ENCODE results near the gene SOWAHA. TPM values are rescaled to one million over a fixed set of nuclear protein-coding genes. Genes with fewer than 3 reads are reported as not detected.

The SOWAHA gene
- total RNA-seq, result 0.13 TPM
- long read RNA-seq, partial matches to known transcripts, result 0 of 2 reads
- long read RNA-seq, other reads (novel, unspliced or antisense), result 0 of 2 reads

DNA sequence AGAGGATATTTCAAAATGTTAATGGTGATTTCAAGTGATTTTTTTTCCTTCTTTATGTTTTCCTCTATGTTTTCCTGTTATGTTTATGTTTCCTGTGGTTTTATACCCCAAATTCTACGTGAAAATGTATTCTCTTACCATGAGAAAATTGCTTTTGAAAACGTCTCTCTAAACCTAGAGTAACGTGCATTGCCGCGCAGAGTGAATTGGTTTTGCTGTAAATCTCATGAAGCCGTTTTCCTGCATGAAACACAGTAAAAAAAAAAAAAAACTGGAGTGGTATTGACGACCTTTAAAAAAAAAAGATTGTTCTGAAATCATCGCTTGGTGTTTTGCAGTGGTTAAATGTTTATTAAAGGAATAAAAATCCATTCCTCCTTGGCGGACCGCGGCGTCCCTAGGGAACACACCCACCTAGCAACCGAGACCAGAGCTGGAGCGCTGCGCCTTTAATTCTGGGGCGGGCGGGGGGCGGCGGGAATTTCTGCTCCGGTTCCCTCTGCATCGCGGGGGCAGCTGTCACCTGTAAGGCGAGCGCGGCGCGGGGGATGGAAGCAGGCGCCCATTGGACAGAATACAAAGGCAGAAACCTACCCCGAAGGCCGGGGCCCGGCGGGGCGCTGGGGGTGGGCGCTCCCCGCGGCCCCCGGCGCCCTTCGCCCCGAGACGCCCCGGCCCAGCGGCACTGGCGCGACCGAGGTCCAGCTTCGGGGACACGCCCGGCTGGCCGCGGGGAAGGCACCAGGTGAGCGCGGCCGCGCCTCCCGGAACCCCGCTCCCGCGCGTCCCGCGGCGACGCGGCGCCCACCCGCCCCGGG, at the start of gene SOWAHA:
SOWAHA (plus strand) TSS at position 522 of the 818 bp plus-strand sequence. CDS start 320 bp downstream, outside the sequence.
- DNase-seq, result peak; percentile 42
- intact Hi-C loops (cut with DNase I), result loop anchor here (10.0 kb wide), 1 partner anchor 428 kb away; no protein-coding TSS in a partner anchor
- ATAC-seq (ENCODE audit: poor library complexity), result no peak

DNA sequence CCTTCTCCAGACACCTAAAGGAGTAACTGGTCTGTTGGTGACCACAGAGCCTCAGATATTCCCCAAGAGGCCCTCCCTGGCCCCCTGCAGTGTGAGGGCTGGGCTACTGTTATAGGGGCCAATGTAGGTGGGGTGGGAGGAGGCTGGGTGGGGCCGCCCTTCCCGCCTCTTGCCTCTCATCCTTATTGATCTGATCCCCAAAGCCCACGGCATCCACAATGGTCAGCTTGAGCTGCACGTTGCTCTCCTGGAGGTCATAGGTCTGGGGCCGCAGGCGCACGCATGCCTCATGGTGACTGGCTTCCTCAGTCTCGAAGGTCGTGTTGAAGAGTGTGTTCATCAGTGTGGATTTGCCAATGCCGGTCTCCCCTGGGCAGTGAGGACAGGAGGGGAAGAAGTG, 49.1 kb upstream of the SOWAHA start:
- intact Hi-C loops (cut with DNase I), result no loop called here
- ATAC-seq (ENCODE audit: poor library complexity) (no peak), DNase-seq (no peak)

DNA sequence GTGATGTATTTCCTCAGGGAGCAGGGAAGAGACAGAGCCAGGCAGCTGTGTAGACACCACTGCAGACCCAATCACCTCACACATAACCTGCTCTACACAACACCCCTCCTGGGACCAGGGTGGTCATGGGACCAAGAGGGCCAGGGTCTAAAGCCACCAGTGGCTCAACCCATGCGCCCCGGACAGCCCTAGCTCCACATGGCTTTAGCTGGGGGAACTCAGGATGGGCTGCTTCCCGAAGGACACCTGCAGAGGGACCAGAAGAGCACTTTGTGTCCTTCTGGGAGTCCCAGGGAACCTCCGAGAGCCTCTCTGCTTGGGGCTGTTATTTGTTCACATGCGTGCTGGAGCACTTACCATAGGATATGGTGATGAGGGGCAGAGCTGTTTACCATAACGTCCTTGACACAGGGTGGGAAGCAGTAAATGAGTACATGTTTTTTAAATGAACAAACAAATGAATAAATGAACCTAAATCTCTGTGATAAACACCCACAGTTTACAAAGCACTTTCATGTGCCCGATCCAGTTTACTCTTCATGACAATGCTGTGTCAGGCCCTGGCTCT, 48.3 kb upstream of the SOWAHA start:
- intact Hi-C loops (cut with DNase I), result no loop called here
- ATAC-seq (ENCODE audit: poor library complexity) (no peak), DNase-seq (no peak)

DNA sequence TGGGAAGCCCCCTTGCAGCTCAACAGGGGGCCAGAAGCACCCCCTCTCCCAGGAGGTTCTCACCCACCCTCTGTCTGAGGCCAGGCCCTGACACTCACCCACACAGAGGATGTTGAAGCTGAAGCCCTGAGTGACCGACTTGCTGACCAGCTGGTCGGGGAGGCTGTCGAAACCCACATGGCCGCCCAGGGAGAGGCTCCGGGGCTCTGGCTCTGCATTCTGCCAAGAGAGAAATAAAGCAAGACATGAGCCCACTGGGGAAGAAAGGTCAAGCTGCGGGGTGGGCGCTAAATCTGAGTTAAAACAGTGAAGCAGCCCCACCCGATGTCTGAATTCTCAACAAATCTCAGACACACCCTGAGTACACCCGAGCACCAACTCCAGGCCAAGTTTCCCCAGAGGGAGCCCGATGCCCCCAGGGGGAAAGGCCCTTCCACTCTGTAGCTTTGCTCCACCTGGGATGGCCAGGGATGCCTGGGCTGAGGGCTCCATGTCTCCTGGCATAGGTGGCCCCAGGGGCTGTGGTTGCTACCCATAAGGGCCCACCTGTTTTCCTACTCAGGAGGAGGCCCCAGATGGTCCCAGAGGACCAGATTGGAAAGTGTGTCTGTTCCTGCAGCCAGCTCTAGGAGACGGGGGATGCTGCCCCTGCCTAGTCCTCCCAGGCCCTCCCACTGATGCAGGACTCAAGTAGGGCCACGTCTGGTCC, 47.6 kb upstream of the SOWAHA start:
- peak; percentile 24 for ATAC-seq (ENCODE audit: poor library complexity)
- peak; percentile 67 for DNase-seq

DNA sequence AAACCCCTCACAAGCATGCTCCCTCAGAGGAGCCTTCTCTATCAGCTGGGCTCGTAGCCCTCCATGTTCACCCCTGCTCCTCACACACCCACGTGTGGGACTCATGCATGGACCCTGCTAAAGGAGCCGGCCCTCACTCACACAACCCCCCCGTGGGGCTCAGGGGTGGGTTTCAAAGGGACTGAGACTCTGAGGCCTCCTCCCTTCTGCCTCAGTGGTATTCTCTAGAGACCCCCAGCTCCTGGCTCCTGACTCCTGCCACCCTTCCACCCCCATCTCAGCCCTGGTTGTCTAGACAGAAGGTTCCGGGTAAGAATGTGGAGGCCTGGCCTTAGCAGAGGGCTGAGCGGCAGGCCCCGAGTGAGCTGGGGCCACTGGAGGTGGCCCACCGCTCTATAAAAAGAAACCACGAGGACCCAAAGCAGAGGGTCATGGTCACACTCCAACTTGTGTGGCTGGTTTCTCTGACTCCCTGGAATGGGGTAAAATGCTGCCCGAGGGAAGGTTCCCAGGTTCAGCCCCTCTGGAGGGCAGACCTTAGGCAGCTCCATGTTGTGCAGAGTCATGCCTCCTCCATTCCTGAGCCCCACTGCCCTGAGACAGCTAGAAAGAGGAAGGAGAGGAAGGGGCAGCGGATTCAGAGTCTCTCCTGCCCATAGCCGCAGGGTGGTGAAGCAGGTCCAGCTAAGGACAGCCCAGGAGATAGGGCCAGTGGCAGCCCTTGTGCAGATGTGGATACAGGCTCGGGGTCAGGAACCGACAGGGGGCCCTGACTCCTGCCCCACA, 46.9 kb upstream of the SOWAHA start:
- DNase-seq, result no peak
- ATAC-seq (ENCODE audit: poor library complexity), result no peak
- intact Hi-C loops (cut with DNase I), result no loop called here

More for the DNA sequence above, 47.6 kb upstream of the SOWAHA start:
- intact Hi-C loops (cut with DNase I), result no loop called here

DNA sequence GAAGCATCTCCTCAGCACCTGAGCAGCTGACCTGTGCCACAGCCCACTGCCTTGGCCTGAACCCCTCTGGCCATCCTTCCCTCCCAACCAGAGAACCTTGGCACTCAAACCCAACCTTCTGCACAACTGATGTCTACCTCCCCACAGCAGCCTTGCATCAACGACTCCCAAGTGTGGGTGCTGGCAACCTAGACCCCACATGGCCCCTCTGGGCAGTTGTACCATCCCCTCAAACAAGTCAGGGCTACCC, 46.4 kb upstream of the SOWAHA start:
- ATAC-seq (ENCODE audit: poor library complexity) (no peak), DNase-seq (no peak)
- intact Hi-C loops (cut with DNase I), result no loop called here

DNA sequence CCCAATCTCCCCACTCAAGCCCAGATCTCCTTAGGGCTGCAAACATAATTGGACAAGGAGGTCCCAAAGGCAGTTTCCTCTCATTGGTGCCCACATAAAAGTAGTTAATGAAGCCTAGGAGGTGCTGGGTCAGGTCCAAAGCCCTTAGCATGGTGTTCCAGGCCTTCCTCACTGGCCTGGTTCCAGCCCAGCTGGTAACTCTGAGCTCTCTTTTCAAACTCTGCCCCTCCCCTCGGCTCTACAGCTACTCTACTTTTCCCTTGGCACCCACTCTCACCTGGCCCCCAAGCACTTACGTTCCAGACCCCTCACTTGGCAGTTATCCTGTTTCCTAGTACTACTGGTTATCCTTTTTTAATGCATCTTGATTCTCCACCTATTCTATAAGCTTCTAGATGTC, 46.0 kb upstream of the SOWAHA start:
- ATAC-seq (ENCODE audit: poor library complexity) (no peak), DNase-seq (no peak)
- intact Hi-C loops (cut with DNase I), result no loop called here

DNA sequence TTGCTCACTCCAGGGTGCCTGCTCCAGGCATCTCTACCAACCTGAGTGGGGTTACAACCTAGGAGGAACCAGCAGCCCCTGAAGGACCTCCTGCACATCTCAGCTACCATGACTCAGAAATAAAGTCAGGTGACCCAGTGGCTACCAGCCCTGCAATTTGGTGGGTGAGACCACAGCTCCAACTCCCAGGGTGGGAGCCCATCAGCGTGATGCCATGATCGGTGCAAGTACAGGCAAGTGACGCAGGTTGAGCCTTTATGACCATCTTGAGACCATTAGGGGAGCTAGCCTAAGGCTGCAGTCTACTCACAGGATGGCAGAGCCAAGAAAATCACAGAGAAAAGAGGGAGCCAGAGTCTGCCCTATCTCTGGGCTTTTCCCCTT, 44.6 kb upstream of the SOWAHA start:
- no peak for ATAC-seq (ENCODE audit: poor library complexity)
- DNase-seq, result no peak
- intact Hi-C loops (cut with DNase I), result no loop called here

DNA sequence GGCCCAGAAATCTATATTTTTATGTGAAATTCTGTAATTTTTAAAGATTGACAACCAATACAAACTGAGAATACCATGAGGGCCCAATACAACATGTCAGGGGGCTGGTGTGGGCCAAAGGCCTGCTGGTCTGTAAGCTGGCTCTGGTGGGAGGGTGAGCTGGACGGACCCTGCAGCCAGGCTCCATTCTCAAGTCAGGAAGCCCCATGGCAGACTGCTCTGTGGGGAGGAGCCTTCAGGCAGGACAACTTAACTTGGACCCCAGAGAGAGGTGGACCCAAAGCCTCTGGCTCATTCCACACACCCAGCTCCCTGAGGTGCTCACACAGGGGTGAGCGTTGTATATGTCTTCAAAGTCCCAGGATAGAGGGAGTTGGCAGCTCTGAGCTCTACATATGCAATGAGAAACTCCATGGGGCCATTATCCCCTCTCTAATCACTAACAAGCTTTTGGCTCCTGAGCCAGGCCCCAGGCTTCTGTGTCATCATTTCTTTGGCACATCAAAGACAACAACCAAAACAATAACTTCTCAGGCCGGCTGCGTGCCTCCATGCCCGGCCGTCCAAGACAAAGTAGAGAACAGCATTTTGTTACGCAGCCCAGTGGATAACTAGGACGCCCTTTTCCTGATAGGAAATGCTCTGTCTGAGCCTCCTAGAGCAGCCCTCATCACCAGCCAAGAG, 42.5 kb upstream of the SOWAHA start:
- DNase-seq, result no peak
- ATAC-seq (ENCODE audit: poor library complexity), result no peak
- intact Hi-C loops (cut with DNase I), result no loop called here

DNA sequence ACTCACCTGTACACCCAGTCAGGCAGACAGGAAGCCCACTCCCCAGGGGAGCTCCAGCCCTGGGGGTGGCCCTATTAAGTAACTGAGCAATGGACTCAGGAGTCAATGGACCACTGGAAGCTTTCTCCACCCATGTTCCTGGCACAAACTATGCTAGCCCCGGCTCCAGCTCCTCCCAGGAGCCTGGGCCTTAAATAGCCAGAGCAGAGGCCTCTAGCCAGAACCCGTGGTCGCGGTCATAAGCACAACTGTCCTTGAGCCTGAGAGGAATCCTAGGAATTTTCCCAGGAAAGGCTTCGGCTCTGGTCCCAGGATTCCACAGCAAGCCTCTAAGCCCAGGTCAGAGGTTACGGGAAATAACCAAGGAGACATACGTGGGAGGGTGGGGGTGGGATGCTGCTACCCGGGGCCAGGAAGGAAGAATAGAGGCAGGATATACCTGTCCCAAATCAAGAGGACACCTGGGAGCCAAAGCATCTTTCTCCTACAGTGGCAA, 41.6 kb upstream of the SOWAHA start:
- ATAC-seq (ENCODE audit: poor library complexity) (peak; percentile 50), DNase-seq (peak; percentile 72)
- intact Hi-C loops (cut with DNase I), result no loop called here

DNA sequence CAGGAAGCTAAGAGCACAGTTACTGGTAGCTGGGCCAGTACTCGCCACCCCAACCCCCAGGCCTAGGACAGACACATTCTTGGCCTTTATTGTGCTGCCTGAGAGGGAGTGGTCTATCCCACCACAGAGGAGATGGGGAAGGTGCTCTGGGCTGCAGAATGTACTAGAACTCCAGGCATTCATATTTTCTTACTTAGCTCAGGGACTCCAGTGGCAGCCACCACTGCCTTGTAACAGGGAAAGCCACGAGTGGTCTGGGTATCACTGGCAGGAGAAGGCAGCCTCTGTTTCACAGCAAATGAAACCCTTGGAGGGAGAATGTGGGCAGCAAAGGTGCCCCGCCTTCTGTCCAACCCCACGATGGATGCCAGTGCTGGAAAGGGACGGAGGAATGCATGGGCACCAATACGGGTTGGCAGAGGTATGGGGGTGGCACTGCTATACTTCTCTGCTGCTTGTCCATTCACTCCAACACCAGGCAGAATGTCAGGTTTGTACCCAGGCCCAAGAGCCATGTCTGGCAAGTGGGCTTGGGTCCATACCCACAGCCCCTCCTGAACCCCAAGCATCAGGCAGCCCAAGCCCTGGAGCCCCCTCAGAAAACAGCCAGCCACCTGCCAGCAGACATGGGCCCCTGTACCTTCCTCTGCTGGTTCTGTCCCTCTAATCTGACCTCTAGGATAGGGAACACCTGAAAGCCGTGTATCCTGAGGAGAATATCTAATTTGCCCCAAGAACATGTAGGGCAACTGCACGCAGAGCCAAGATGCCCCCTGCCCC, 40.6 kb upstream of the SOWAHA start:
- DNase-seq, result no peak
- peak; percentile 34 for ATAC-seq (ENCODE audit: poor library complexity)
- intact Hi-C loops (cut with DNase I), result no loop called here

DNA sequence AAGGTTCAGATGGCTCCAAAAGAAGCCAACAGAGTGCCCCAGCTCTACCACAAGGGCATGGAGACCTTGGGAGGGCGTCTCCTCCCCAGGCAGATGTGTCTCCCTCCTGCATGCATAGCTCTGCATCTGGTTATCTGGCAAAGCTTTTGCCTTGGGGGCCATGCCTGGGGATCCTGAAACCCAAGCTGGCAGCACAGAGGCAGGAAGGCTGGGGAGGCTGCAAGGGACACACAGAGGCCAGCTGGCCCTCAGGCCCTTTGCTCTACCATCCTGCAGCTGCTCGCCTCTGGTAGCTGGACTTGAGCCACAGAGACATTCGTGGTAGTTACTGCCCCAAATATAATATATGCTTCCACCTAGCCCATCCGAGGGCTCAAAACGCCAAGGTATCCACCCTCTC, 40.0 kb upstream of the SOWAHA start:
- DNase-seq (no peak), ATAC-seq (ENCODE audit: poor library complexity) (no peak)
- intact Hi-C loops (cut with DNase I), result no loop called here

DNA sequence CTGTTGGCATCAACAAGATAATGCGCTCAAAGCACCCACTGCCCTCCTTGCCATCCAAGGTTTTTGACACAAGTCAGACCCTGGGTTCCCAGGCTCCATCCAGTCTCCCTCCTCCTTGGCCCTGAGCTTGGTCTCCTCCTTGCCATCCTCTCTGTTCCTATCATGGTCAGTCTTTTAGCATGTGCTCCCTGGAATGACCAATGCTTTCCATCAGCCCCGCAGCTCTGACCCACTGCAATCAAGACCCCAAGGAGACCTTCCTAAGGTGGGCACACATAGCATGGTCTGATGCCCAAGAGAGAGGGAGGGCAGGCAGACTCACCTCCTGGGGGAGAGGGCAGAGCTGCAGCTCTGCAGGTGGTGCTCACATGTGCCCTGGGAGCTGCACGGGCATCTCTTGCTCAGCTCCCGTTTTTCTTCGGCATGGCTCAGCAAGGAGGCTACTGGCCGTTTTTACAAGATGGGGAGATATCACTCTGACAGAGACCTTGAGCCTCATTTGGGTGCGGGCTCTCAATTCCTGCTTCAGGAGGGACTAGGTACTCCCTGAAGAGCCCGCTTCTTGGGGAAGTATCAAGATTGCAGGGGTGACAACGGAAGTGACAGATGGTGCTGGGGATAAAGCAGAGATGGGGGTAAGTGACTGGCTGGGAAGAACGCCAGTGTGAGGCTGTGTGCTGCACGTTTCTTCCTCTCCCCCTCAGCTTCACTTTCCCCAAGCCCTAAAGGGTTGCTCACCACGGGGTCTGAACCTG, 39.3 kb upstream of the SOWAHA start:
- ATAC-seq (ENCODE audit: poor library complexity) (no peak), DNase-seq (no peak)
- intact Hi-C loops (cut with DNase I), result no loop called here

DNA sequence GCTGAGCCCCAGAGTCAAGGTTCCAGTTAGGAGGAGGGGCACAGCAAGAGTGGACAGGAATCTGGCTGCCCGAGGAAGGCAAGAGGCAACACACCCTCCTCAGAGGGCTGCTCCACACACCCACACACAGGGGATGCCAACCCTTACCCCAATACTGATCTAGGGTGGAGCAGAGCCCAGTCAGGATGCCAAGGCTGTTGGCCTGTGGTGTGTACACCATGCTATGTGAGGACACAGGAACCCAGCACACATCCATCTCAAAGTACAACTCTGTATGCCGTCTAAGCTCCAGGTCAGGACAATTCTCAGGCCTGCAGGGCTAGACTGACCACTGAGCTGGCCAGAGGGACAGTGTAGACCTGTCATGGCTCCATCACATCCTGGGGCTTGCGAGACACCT, 38.7 kb upstream of the SOWAHA start:
- intact Hi-C loops (cut with DNase I), result no loop called here
- DNase-seq (no peak), ATAC-seq (ENCODE audit: poor library complexity) (no peak)

DNA sequence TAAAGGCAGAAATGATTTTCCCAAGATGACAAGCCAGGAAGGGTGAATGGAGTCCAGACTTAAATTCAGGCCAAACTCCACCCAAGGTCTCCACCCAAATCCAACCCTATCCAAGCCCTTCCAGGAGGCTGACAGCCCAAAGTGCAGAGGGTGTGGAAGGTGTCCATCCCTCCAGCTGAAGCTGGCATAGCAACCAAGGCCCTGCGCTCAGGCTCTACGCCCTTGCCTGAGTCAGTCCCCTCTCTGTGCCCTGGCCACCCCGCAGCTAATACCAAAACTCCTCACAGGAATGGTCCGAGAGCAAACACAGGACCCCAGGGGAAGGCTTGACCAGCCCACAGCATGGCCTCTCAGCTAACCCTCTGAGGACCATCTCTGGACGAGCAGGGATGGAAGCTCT, 38.2 kb upstream of the SOWAHA start:
- peak; percentile 18 for ATAC-seq (ENCODE audit: poor library complexity)
- intact Hi-C loops (cut with DNase I), result no loop called here
- DNase-seq, result no peak

DNA sequence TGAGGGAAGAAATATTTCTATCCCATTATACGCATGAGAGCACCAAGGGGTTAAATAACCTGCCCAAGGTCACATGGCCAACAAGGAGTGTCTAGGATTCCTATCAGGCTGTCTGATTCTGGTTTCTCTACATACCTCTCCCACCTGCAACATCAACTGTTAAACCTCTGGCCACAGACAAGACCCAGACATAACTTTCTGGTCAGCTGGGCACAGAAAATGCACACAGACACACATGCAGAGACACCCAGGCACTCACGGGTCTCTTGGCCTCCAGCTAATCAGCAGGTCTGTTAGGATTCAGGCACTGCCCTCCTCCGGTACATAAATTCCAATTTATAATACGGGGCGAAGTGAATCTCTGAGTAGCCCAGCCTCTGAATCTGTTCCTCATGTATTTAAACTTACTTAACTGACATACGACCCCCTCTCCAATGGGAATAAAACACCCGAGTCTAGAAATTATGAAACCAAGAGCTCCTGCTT, 37.6 kb upstream of the SOWAHA start:
- ATAC-seq (ENCODE audit: poor library complexity) (no peak), DNase-seq (no peak)
- intact Hi-C loops (cut with DNase I), result no loop called here

Measured in Right ventricle myocardium superior (tissue), 1 donor.